ENCODE measurements around the gene WWOX.

DNA sequence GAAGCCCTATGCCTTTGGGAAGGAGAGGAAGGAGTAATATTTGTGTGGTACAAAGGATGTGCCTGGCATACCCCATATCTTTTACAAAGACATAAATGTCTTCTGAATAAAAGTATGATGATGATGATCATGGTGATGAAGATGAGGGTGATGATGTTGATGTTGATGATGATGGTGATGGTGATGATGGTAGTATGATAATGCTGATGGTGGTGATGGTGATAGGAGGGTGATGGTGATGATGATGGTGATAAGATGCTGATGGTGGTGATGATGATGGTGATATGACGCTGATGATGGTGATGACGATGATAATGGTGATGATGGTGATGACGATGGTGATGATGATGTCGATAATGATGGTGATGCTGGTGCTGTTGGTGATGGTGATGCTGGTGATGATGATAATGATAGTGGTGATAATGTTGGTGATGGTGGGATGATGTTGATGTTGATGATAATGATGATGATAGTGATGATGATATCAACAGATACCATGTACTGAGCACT lies 684.2 kb downstream of the WWOX start:
- TF ChIP-seq, protein P1, sequence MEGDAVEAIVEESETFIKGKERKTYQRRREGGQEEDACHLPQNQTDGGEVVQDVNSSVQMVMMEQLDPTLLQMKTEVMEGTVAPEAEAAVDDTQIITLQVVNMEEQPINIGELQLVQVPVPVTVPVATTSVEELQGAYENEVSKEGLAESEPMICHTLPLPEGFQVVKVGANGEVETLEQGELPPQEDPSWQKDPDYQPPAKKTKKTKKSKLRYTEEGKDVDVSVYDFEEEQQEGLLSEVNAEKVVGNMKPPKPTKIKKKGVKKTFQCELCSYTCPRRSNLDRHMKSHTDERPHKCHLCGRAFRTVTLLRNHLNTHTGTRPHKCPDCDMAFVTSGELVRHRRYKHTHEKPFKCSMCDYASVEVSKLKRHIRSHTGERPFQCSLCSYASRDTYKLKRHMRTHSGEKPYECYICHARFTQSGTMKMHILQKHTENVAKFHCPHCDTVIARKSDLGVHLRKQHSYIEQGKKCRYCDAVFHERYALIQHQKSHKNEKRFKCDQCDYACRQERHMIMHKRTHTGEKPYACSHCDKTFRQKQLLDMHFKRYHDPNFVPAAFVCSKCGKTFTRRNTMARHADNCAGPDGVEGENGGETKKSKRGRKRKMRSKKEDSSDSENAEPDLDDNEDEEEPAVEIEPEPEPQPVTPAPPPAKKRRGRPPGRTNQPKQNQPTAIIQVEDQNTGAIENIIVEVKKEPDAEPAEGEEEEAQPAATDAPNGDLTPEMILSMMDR (IDR thresholded peaks at IDR 0.05), result no peak
- TF ChIP-seq POLR2A (IDR thresholded peaks at IDR 0.05), result no peak

Measured in gastroesophageal sphincter (tissue), 3 donors.